Measurements from ENCODE around the gene CLN3.

GRCh38 chr16:28491230-28491969 is 474 bp downstream of the CLN3 start:
- TF ChIP-seq CTCF (IDR thresholded peaks at IDR 0.05) (peak; percentile 21 to 54 (median 30)), EP300 (IDR thresholded peaks at IDR 0.05; ENCODE audit: low read depth) (no peak), POLR2AphosphoS5 (IDR thresholded peaks at IDR 0.05) (no peak)
